PC-9 (cell line): ENCODE results near the gene BPI. TPM values are rescaled to one million over a fixed set of nuclear protein-coding genes. Genes with fewer than 3 reads are reported as not detected.

ENCODE experiments used
- BruUV-seq: library from RNA; stranded (reverse); fragments of 400-500 nt; replicated peaks from 2 replicates; lab custom pipeline; 2021; lab: Mats Ljungman, UMichigan
- CTCF ChIA-PET: fragments of 300-600 bp; sonication (Branson Sonifier 250); formaldehyde crosslinking; loops from one replicate; lab custom pipeline; 2022; ENCODE audit warnings: antibody characterized with exemption; lab: Charles Lee
- POLR2A ChIA-PET: fragments of 300-600 bp; sonication (Branson Sonifier 250); formaldehyde crosslinking; loops from one replicate; lab custom pipeline; 2022; ENCODE audit warnings: antibody characterized with exemption; ENCODE audit not compliant: unreplicated experiment; lab: Charles Lee
- DNase-seq, 2 experiments: peaks; one replicate each; pipeline versions ENCODE4 v3.0.0 to v3.0.0-alpha.2; 2015 to 2022; ENCODE audit warnings: mixed read lengths in 1 of 2
- H2AFZ ChIP-seq: fragments of 200-600 bp; sonication (generic); 2 replicates; pipeline ENCODE4 v1.8.1; 2017; ENCODE audit warnings: antibody characterized with exemption
- H3F3A ChIP-seq: fragments of 200-600 bp; sonication (generic); 2 replicates; pipeline ENCODE4 v1.8.1; 2017; ENCODE audit warnings: antibody characterized with exemption, mild to moderate bottlenecking, low read depth; ENCODE audit not compliant: insufficient read depth
- H3K27ac ChIP-seq: fragments of 200-600 bp; sonication (generic); 2 replicates; pipeline ENCODE4 v1.6.1; 2016; ENCODE audit warnings: mixed run types
- H3K27me3 ChIP-seq: fragments of 200-600 bp; sonication (generic); 2 replicates; pipeline ENCODE4 v1.6.1; 2016; ENCODE audit warnings: low read depth, mixed run types; ENCODE audit not compliant: insufficient read depth
- H3K36me3 ChIP-seq: fragments of 200-600 bp; sonication (generic); 2 replicates; pipeline ENCODE4 v1.6.1; 2016; ENCODE audit warnings: low read depth, mixed run types
- H3K4me1 ChIP-seq: fragments of 200-600 bp; sonication (generic); replicated peaks from 2 replicates; pipeline ENCODE4 v1.6.1; 2016; ENCODE audit warnings: mixed run types; ENCODE audit not compliant: insufficient read depth
- H3K4me2 ChIP-seq: fragments of 200-600 bp; sonication (generic); 2 replicates; pipeline ENCODE4 v1.6.1; 2017; ENCODE audit warnings: mixed run types
- H3K4me3 ChIP-seq: fragments of 200-600 bp; sonication (generic); 2 replicates; pipeline ENCODE4 v1.6.1; 2016; ENCODE audit warnings: mixed run types
- H3K79me2 ChIP-seq: fragments of 200-600 bp; sonication (generic); 2 replicates; pipeline ENCODE4 v1.6.1; 2017; ENCODE audit warnings: low read depth, mixed run types
- H3K9me2 ChIP-seq: fragments of 200-600 bp; sonication (generic); 2 replicates; pipeline ENCODE4 v1.8.1; 2017; ENCODE audit warnings: mild to moderate bottlenecking; ENCODE audit not compliant: insufficient read depth
- H3K9me3 ChIP-seq: fragments of 200-600 bp; sonication (generic); 2 replicates; pipeline ENCODE4 v1.8.1; 2016; ENCODE audit warnings: low read depth; ENCODE audit not compliant: insufficient read depth
- H4K20me1 ChIP-seq: fragments of 200-600 bp; sonication (generic); 2 replicates; pipeline ENCODE4 v1.8.1; 2017; ENCODE audit not compliant: insufficient read depth
- CTCF ChIP-seq: fragments of 200-600 bp; sonication (generic); conservative IDR thresholded peaks from 2 replicates; pipeline ENCODE4 v1.6.1; 2017; ENCODE audit warnings: mixed run types, antibody characterized with exemption, mild to moderate bottlenecking, moderate library complexity
- EZH2 ChIP-seq: fragments of 200-600 bp; sonication (generic); IDR thresholded peaks from 2 replicates; pipeline ENCODE4 v1.8.0; 2017; ENCODE audit warnings: antibody characterized with exemption, low read depth
- intact Hi-C: fragments of 100-400 bp; cut with micrococcal nuclease; formaldehyde crosslinking; loops from one replicate; pipeline ENCODE4 v1.10.0; 2022; ENCODE audit not compliant: unreplicated experiment
- total RNA-seq: library from RNA; stranded (reverse); gene quantifications from 2 replicates; pipeline ENCODE4 v1.2.3, GENCODE V29; 2021

Gene BPI
- total RNA-seq, 1 experiment from 2014 or later = not detected

GRCh38 chr20:38350879-38351775 is 47.2 kb downstream of the BPI start:
- Histone ChIP-seq H3F3A (no peaks in the 10 kb centered on the region), H3K4me1 (no peaks in the 10 kb centered on the region), H3K4me3 (no peak overlapping the region), H3K27ac (no peak overlapping the region), H3K4me2 (no peak overlapping the region), H2AFZ (no peak overlapping the region), H4K20me1 (no peaks in the 10 kb centered on the region), H3K27me3 (peaks cover 40% of the 10 kb centered on the region), H3K36me3 (no peaks in the 10 kb centered on the region), H3K9me3 (no peaks in the 10 kb centered on the region), H3K9me2 (no peaks in the 10 kb centered on the region), H3K79me2 (no peaks in the 10 kb centered on the region)
- intact Hi-C loops = no loop called here
- TF ChIP-seq CTCF (no peak), EZH2 (no peak)
- CTCF ChIA-PET = no interaction called here
- BruUV-seq = no TSS peak
- POLR2A ChIA-PET = interaction anchor here (0.5 kb wide), 1 partner anchor 437 kb away, joined by 4 read pairs; no protein-coding TSS in a partner anchor
- DNase-seq = no peak

GRCh38 chr20:38353316-38353715 is 49.4 kb downstream of the BPI start:
- Histone ChIP-seq H3K4me3 (no peak overlapping the region), H3K9me3 (no peaks in the 10 kb centered on the region), H2AFZ (no peak overlapping the region), H3F3A (no peaks in the 10 kb centered on the region), H3K27me3 (peaks cover 19% of the 10 kb centered on the region), H3K4me2 (no peak overlapping the region), H3K36me3 (no peaks in the 10 kb centered on the region), H3K9me2 (no peaks in the 10 kb centered on the region), H3K4me1 (no peaks in the 10 kb centered on the region), H3K27ac (no peak overlapping the region), H4K20me1 (no peaks in the 10 kb centered on the region), H3K79me2 (no peaks in the 10 kb centered on the region)
- no TSS peak for BruUV-seq
- ChIA-PET CTCF (interaction anchor here (0.5 to 1.1 kb wide), 2 partner anchors 280 to 598 kb away, joined by 4 to 5 read pairs; no protein-coding TSS in a partner anchor), POLR2A (interaction anchor here (0.7 kb wide), 2 partner anchors 303 to 1082 kb away, joined by 4 to 18 read pairs; no protein-coding TSS in a partner anchor)
- TF ChIP-seq EZH2 (no peak), CTCF (no peak)
- intact Hi-C loops = no loop called here
- DNase-seq = no peak

GRCh38 chr20:38354227-38354626 is 50.3 kb downstream of the BPI start:
- no peak for DNase-seq
- H3K9me3 ChIP-seq = no peaks in the 10 kb centered on the region
- H3K36me3 ChIP-seq = no peaks in the 10 kb centered on the region
- H3K27me3 ChIP-seq = peaks cover 11% of the 10 kb centered on the region
- H3K9me2 ChIP-seq = no peaks in the 10 kb centered on the region
- no peak overlapping the region for H2AFZ ChIP-seq
- CTCF ChIA-PET = no interaction called here
- no TSS peak for BruUV-seq
- no peak for TF ChIP-seq EZH2
- no peak for TF ChIP-seq CTCF
- POLR2A ChIA-PET = no interaction called here
- no peak overlapping the region for H3K4me3 ChIP-seq
- intact Hi-C loops = no loop called here
- H3F3A ChIP-seq = no peaks in the 10 kb centered on the region
- H4K20me1 ChIP-seq = no peaks in the 10 kb centered on the region
- H3K4me2 ChIP-seq = no peak overlapping the region
- H3K79me2 ChIP-seq = no peaks in the 10 kb centered on the region
- H3K27ac ChIP-seq = no peak overlapping the region
- no peaks in the 10 kb centered on the region for H3K4me1 ChIP-seq
